ENCODE results near the gene SCAPER. TPM values are rescaled to one million over a fixed set of nuclear protein-coding genes. Genes with fewer than 3 reads are reported as not detected.

The SCAPER gene
- total RNA-seq, 6 donors from 2014 or later: 14.4 to 67.1 (median 27.6) TPM

GRCh38 chr15:76947454-76947853 is 42.3 kb upstream of the SCAPER start:
- no peaks in the 10 kb centered on the region for H3K4me1 ChIP-seq
- WGBS, 2 donors: 79 to 89% methylated on average over 3 of the region's 3 CpGs
- no peak overlapping the region for H3K27ac ChIP-seq
- peaks cover 6 to 52% (median 16%) of the 10 kb centered on the region in 4 donors for H3K36me3 ChIP-seq
- DNase-seq (no peak), ATAC-seq (ENCODE audit: low FRiP score in 2 of 2) (no peak)
- H3K4me3 ChIP-seq: no peak overlapping the region
- H3K9me3 ChIP-seq: no peaks in the 10 kb centered on the region
- no peak for TF ChIP-seq POLR2A (IDR thresholded peaks at IDR 0.05)
- no peak for TF ChIP-seq POLR2AphosphoS5 (IDR thresholded peaks at IDR 0.05)
- no peak for TF ChIP-seq CTCF (IDR thresholded peaks at IDR 0.05)
- TF ChIP-seq EP300 (IDR thresholded peaks at IDR 0.05): no peak
- no peaks in the 10 kb centered on the region for H3K27me3 ChIP-seq

GRCh38 chr15:76945494-76946093 is 40.5 kb upstream of the SCAPER start:
- 89 to 96% methylated on average over 2 of the region's 2 CpGs for WGBS, 2 donors
- ATAC-seq (ENCODE audit: low FRiP score in 2 of 2) (no peak), DNase-seq (no peak)
- no peaks in the 10 kb centered on the region for H3K4me1 ChIP-seq
- TF ChIP-seq EP300 (IDR thresholded peaks at IDR 0.05) (no peak), CTCF (IDR thresholded peaks at IDR 0.05) (no peak), POLR2A (IDR thresholded peaks at IDR 0.05) (no peak), POLR2AphosphoS5 (IDR thresholded peaks at IDR 0.05) (no peak)
- no peaks in the 10 kb centered on the region for H3K9me3 ChIP-seq
- peaks cover 6 to 44% (median 14%) of the 10 kb centered on the region in 4 donors for H3K36me3 ChIP-seq
- H3K4me3 ChIP-seq: no peak overlapping the region
- H3K27me3 ChIP-seq: no peaks in the 10 kb centered on the region
- no peak overlapping the region for H3K27ac ChIP-seq

- 85 to 93% methylated on average over 2 of the region's 2 CpGs for WGBS, 2 donors
- no peak for TF ChIP-seq POLR2A (IDR thresholded peaks at IDR 0.05)
- no peak for TF ChIP-seq CTCF (IDR thresholded peaks at IDR 0.05)
- no peak for TF ChIP-seq POLR2AphosphoS5 (IDR thresholded peaks at IDR 0.05)
These were observed 37.2 kb upstream of the SCAPER start for GRCh38 chr15:76942331-76942730.

GRCh38 chr15:76941636-76942035 is 36.5 kb upstream of the SCAPER start:
- no peak for ATAC-seq (ENCODE audit: low FRiP score in 2 of 2)
- H3K36me3 ChIP-seq: peaks cover 0 to 33% (median 10%) of the 10 kb centered on the region in 4 donors

More at GRCh38 chr15:76942331-76942730, 37.2 kb upstream of the SCAPER start:
- H3K36me3 ChIP-seq: peaks cover 0 to 30% (median 10%) of the 10 kb centered on the region in 4 donors
- no peaks in the 10 kb centered on the region for H3K27me3 ChIP-seq
- H3K27ac ChIP-seq: no peak overlapping the region
- ATAC-seq (ENCODE audit: low FRiP score in 2 of 2): no peak
- no peaks in the 10 kb centered on the region for H3K9me3 ChIP-seq
- no peak for DNase-seq
- no peak overlapping the region for H3K4me3 ChIP-seq
- no peaks in the 10 kb centered on the region for H3K4me1 ChIP-seq

More at GRCh38 chr15:76941636-76942035, 36.5 kb upstream of the SCAPER start:
- Histone ChIP-seq H3K27ac (no peak overlapping the region), H3K9me3 (no peaks in the 10 kb centered on the region), H3K27me3 (no peaks in the 10 kb centered on the region), H3K4me1 (no peaks in the 10 kb centered on the region), H3K4me3 (no peak overlapping the region)
- 81 to 86% methylated on average over 2 of the region's 2 CpGs for WGBS, 2 donors
- DNase-seq: no peak
- TF ChIP-seq POLR2A (IDR thresholded peaks at IDR 0.05) (no peak), CTCF (IDR thresholded peaks at IDR 0.05) (no peak), POLR2AphosphoS5 (IDR thresholded peaks at IDR 0.05) (no peak)

All from upper lobe of left lung (tissue), 6 donors.